ENCODE measurements around the gene ERC2.

GRCh38 chr3:56260262-56260661, 208.0 kb downstream of the ERC2 start:
- TF ChIP-seq EP300 (IDR thresholded peaks at IDR 0.05; ENCODE audit: borderline replicate concordance) = no peak
- no peak for TF ChIP-seq FOXM1 (IDR thresholded peaks at IDR 0.05; ENCODE audit: borderline replicate concordance, low read depth)
- TF ChIP-seq, protein P1, sequence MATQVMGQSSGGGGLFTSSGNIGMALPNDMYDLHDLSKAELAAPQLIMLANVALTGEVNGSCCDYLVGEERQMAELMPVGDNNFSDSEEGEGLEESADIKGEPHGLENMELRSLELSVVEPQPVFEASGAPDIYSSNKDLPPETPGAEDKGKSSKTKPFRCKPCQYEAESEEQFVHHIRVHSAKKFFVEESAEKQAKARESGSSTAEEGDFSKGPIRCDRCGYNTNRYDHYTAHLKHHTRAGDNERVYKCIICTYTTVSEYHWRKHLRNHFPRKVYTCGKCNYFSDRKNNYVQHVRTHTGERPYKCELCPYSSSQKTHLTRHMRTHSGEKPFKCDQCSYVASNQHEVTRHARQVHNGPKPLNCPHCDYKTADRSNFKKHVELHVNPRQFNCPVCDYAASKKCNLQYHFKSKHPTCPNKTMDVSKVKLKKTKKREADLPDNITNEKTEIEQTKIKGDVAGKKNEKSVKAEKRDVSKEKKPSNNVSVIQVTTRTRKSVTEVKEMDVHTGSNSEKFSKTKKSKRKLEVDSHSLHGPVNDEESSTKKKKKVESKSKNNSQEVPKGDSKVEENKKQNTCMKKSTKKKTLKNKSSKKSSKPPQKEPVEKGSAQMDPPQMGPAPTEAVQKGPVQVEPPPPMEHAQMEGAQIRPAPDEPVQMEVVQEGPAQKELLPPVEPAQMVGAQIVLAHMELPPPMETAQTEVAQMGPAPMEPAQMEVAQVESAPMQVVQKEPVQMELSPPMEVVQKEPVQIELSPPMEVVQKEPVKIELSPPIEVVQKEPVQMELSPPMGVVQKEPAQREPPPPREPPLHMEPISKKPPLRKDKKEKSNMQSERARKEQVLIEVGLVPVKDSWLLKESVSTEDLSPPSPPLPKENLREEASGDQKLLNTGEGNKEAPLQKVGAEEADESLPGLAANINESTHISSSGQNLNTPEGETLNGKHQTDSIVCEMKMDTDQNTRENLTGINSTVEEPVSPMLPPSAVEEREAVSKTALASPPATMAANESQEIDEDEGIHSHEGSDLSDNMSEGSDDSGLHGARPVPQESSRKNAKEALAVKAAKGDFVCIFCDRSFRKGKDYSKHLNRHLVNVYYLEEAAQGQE (IDR thresholded peaks at IDR 0.05; ENCODE audit: low read depth) = no peak

All from Ishikawa (cell line).